Measurements from ENCODE around the gene CBLB.

The CBLB gene

GRCh38 chr3:105611304-105612192 lies 257.3 kb downstream of the CBLB start:
- no peak for DNase-seq

GRCh38 chr3:105610473-105610872 lies 258.3 kb downstream of the CBLB start:
- no peak for DNase-seq

- DNase-seq: no peak
Observed at GRCh38 chr3:105608623-105609022, 260.2 kb downstream of the CBLB start.

- no peak for DNase-seq
Observed at GRCh38 chr3:105606016-105606415, 262.8 kb downstream of the CBLB start.
